ENCODE measurements around the gene MACF1.

MACF1 gene

DNA sequence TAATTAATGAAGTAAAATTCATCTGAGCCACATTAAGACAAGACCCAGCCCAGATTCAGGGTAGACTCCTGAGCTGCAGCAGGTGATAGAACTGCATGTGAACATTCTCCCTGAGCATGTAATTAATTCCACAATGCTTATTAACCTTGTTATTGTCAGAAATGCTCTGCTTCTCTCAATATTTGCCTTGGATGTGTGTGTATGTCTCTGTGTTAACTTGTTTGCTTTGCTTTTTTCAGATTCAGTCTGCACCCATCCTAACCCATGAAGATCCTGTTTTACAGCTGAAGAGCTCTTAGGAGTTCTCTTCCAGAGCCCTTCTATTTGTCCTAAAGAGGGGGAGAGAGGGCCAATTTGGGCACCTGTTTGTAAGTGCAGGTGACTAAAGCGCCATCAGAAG lies 143.8 kb downstream of the MACF1 start:
- DNase-seq (ENCODE audit: low spot score) = no peak

GRCh38 chr1:39352881-39353280 lies 148.4 kb downstream of the MACF1 start:
- no peak for DNase-seq (ENCODE audit: low spot score)

DNA sequence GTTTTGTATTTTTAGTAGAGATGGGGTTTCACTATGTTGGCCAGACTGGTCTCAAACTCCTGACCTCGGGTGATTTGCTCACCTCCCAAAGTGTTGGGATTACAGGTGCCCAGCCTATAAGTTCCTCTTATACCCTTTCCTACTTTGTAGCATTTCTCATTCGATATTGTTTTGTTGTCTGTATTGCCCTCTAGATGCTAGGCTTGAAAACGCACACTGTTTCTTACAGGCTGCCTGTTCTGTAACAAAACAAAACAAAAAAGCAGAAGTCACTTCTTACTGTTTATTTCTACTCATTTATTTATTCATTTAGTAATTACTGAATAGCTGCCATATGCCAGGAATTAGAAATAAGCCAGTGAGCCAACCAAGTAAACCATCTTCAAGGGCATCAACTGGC lies 150.1 kb downstream of the MACF1 start:
- no peak for DNase-seq (ENCODE audit: low spot score)

DNA sequence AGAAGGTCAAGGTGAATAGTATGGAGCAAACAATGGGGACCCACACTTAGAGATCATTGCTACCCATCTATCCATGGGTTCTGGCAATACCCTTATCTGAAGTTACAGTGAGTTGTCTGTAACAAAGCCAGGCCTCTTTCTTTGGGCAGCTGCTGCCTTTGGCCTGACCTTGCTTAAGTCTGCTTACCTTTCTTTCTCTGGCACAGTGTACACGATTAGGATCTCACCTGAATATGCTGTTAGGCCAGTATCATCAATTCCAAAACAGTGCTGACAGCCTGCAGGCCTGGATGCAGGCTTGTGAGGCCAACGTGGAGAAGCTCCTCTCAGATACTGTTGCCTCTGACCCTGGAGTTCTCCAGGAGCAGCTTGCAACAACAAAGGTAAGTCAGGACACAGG lies 154.0 kb downstream of the MACF1 start:
- DNase-seq (ENCODE audit: low spot score) = no peak

- DNase-seq (ENCODE audit: low spot score) = no peak
Observed at GRCh38 chr1:39359028-39359570, 154.6 kb downstream of the MACF1 start.

DNA sequence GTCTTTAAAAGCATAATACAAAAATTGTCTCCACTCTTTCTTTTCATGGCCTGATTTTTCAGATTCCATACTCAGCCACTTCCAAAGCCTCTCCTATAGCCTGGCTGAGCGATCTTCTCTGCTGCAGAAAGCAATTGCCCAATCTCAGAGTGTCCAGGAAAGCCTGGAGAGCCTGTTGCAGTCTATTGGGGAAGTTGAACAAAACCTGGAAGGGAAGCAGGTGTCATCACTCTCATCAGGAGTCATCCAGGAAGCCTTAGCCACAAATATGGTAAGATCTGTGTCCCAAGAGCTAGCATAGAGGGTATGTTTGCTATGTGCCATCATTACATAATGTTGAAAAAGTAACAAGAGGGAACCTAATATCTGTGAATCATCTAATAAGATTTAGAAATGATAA lies 156.2 kb downstream of the MACF1 start:
- DNase-seq (ENCODE audit: low spot score) = no peak

DNA sequence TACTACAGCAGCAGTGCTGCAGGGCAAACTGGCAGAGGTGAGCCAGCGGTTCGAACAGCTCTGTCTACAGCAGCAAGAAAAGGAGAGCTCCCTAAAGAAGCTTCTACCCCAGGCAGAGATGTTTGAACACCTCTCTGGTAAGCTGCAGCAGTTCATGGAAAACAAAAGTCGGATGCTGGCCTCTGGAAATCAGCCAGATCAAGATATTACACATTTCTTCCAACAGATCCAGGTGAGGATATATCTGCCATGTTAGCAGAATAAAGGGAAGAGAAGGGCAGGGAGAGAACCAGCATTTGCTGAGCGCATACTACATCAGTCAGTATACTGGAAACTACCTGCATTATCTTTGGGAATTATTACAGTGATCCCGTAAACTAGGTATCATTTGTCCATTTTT lies 157.0 kb downstream of the MACF1 start:
- no peak for DNase-seq (ENCODE audit: low spot score)

GRCh38 chr1:39363267-39363666 lies 158.8 kb downstream of the MACF1 start:
- DNase-seq (ENCODE audit: low spot score) = no peak

- no peak for DNase-seq (ENCODE audit: low spot score)
Observed at GRCh38 chr1:39368045-39368444, 163.6 kb downstream of the MACF1 start.

DNA sequence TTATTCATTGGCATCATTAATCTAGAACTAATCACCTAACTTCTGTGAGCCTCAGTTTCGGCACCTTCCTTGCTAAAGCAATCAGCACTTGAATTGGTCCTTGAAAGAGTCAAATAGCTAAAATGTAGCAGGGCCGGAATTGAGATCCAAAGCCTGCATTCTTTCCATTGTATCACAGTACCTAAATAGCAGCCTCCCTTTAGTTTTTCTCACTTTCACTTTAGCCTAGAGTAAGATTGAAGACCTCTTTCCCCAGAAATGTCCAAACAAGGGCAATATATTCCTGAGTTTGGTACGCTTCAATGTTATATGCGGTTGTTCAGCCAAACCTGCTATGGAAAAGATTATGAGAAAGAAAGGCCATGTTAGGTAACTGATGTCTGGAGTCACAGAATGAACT lies 165.1 kb downstream of the MACF1 start:
- no peak for DNase-seq (ENCODE audit: low spot score)

DNA sequence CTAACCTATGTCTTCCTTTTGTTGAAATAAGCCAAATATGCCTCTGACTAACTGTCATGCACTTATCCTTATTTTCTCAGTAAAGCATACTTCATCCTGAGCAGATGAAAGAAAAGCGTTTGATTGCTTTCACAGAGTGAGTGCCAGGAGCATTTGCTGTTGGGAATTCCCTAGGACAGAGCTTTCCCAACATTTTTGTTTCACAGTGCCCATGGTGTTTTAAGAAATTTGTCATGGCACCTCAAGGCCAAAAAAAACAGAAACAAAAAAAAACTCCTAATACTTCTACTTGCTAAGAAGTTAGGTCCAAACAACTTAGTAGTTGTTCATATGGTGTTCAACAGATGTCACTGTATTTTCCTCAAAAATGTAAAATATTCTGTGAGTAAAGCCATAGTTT lies 166.1 kb downstream of the MACF1 start:
- DNase-seq (ENCODE audit: low spot score) = no peak

DNA sequence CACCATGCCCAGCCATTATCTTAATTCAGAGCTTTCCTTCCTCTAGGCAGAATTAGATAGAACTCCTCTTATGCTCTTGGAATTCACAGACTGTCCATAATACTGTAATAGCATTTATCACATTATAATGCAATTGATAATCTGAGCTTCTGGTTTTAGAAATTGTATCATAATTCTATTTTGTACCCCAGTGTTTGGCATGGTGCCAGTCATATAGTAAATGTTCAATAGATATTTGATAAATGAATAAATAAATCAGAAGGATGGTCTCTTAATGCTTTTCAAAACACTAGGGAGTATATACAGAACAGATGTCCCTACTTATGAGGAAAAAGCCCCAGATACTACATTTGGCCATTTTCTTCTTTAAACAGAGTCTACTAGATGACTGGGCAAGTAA lies 167.6 kb downstream of the MACF1 start:
- DNase-seq (ENCODE audit: low spot score) = no peak

DNA sequence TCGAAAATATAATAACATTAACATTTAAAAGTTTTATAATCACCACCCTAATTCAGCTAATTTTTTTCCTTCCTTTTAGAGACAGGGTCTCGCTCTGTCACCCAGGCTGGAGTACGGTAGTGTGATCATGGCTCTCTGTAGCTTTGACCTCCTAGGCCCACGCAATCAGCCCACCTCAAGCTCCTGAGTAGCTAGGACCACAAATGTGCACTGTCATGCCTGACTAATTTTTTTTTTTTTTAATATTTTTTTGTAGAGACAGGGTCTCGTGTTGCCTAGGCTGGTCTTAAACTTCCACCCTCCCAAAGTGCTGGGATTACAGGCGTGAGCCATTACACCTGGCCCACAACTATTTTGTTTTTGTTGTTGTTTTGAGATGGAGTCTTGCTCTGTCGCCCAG lies 172.2 kb downstream of the MACF1 start:
- DNase-seq (ENCODE audit: low spot score) = no peak

DNA sequence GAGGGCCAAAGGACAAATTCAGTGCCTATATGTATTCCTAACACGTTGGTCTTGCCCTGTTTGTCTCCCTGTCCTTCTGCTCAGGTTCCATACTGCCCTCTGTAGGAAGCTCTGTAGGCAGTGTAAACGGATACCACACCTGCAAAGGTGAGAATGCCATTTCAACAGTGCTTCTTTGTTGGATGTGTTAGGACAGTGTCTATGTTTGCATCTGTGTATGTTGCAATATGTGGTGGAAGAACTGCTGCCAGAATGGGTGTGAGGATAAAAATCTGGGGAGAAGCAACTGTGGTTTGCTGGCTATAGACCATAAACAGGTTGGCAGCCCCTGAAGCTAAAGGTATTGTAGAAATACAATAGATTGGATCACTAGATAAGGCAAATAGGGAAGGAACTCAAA lies 173.9 kb downstream of the MACF1 start:
- no peak for DNase-seq (ENCODE audit: low spot score)

DNA sequence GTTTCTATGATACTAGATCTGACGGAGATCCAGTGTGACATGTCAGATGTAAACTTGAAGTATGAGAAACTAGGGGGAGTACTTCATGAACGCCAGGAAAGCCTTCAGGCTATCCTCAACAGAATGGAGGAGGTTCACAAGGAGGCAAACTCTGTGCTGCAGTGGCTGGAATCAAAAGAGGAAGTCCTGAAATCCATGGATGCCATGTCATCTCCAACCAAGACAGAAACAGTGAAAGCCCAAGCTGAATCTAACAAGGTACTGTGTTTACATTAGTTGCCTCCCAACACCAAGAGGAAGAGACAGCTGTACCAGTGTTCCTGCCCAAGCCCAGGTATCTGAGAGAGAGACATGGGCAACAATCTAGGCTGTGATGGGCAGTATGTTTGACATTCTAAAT lies 174.7 kb downstream of the MACF1 start:
- no peak for DNase-seq (ENCODE audit: low spot score)

- no peak for DNase-seq (ENCODE audit: low spot score)
Observed at GRCh38 chr1:39380036-39380435, 175.5 kb downstream of the MACF1 start.

GRCh38 chr1:39381839-39382238 lies 177.3 kb downstream of the MACF1 start:
- no peak for DNase-seq (ENCODE audit: low spot score)

DNA sequence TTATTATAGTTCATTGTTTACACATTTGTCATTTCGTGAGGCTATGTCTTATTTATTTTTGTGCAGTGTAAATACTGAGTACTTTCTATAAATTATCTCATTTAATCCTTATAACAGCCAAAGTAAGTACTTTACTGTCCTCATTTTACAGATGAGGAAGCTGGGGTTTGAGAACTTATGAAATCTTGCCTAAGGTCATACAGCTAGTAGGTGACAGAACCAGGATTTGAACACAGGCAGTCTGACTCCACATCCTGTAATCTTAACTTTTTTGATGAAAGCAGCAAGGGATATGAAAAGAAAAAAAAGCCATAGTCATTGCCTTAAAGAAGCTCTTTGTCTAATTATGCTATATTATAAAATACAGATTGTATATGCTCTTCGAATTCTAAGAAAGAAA lies 179.8 kb downstream of the MACF1 start:
- no peak for DNase-seq (ENCODE audit: low spot score)

DNA sequence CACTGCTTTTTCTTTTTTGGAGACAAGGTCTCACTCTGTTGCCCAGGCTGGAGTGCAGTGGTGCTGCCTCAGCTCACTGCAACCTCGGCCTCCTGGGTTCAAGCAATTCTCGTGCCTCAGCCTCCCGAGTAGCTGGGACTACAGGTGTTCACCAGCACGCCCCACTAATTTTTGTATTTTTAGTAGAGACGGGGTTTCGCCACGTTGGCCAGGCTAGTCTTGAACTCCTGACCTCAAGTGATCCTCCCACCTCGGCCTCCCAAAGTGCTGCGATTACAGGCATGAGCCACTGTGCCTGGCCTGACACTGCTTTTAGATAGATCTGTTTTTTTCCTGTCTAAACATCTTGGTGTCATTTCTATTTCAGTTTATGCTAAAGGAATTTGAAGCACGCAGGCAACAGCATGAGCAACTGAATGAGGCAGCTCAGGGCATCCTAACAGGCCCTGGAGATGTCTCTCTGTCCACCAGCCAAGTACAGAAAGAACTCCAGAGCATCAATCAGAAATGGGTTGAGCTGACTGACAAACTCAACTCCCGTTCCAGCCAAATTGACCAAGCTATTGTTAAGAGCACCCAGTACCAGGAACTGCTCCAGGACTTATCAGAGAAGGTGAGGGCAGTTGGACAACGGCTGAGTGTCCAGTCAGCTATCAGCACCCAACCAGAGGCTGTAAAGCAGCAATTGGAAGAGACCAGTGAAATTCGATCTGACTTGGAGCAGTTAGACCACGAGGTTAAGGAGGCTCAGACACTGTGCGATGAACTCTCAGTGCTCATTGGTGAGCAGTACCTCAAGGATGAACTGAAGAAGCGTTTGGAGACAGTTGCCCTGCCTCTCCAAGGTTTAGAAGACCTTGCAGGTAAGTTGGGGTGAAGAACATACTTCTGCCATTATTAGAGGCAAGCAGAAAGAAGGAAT lies 180.8 kb downstream of the MACF1 start:
- DNase-seq (ENCODE audit: low spot score) = no peak

DNA sequence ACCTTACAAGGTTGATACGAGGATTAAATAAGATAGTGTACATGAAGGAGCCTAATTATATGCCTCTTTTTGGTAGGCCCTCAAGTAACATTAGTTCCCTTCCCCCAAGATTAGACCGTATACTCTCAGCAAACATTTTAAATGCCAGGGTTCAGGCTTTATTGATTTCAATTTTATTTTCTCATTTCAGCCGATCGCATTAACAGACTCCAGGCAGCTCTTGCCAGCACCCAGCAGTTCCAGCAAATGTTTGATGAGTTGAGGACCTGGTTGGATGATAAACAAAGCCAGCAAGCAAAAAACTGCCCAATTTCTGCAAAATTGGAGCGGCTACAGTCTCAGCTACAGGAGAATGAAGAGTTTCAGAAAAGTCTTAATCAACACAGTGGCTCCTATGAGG lies 182.5 kb downstream of the MACF1 start:
- no peak for DNase-seq (ENCODE audit: low spot score)

- DNase-seq (ENCODE audit: low spot score) = no peak
Observed at GRCh38 chr1:39387452-39387851, 183.0 kb downstream of the MACF1 start.

GRCh38 chr1:39391691-39392679 lies 187.5 kb downstream of the MACF1 start:
- peak; percentile 47 for DNase-seq (ENCODE audit: low spot score)
